HepG2 (cell line): ENCODE results near the gene ITGB2. TPM values are rescaled to one million over a fixed set of nuclear protein-coding genes. Genes with fewer than 3 reads are reported as not detected.

Experiments
- CBX1 ChIP-seq: IDR thresholded peaks from one replicate; pipeline ENCODE4 v1.6.1; 2016; ENCODE audit warnings: antibody characterized with exemption, low read depth
- CBX5 ChIP-seq: sonication (generic); formaldehyde crosslinking; IDR thresholded peaks from 2 replicates; pipeline ENCODE4 v1.4.0; 2020; ENCODE audit warnings: missing genetic modification reagents, borderline replicate concordance
- E2F1 ChIP-seq: sonication (generic); formaldehyde crosslinking; IDR thresholded peaks from 2 replicates; pipeline ENCODE4 v1.5.0; 2020; ENCODE audit warnings: missing genetic modification reagents
- EP300 ChIP-seq, 3 experiments: sonication (generic) in 1 of 3; formaldehyde crosslinking in 1 of 3; IDR thresholded peaks; 2 replicates each; pipeline versions ENCODE4 v1.5.1 to v1.6.1; 2011 to 2020; ENCODE audit warnings: low read depth in 2 of 3, low read length in 2 of 3, borderline replicate concordance in 1 of 3, improper control_type of control experiment in 1 of 3, mild to moderate bottlenecking in 1 of 3, missing genetic modification reagents in 1 of 3, moderate library complexity in 1 of 3
- FOXO4 ChIP-seq: sonication (generic); formaldehyde crosslinking; conservative IDR thresholded peaks from 2 replicates; pipeline ENCODE4 v1.8.1; 2023; ENCODE audit warnings: missing genetic modification reagents
- GATAD1 ChIP-seq: IDR thresholded peaks from 2 replicates; pipeline ENCODE4 v1.6.1; 2016; ENCODE audit warnings: missing genetic modification reagents, missing compliant biosample characterization
- GATAD2A ChIP-seq: IDR thresholded peaks from 2 replicates; pipeline ENCODE4 v1.6.1; 2016
- HMGA1 ChIP-seq: sonication (generic); formaldehyde crosslinking; conservative IDR thresholded peaks from 2 replicates; pipeline ENCODE4 v1.4.0; 2020; ENCODE audit warnings: missing genetic modification reagents
- IKZF5 ChIP-seq: IDR thresholded peaks from 2 replicates; pipeline ENCODE4 v1.6.1; 2018; ENCODE audit warnings: missing genetic modification reagents, mild to moderate bottlenecking, missing compliant biosample characterization
- JUNB ChIP-seq: sonication (generic); formaldehyde crosslinking; IDR thresholded peaks from 2 replicates; pipeline ENCODE4 v1.8.0; 2022; ENCODE audit warnings: missing genetic modification reagents, mild to moderate bottlenecking, borderline replicate concordance
- MYC ChIP-seq: sonication (generic); formaldehyde crosslinking; IDR thresholded peaks from 2 replicates; pipeline ENCODE4 v1.9.0; 2021; ENCODE audit warnings: missing genetic modification reagents, borderline replicate concordance
- ONECUT2 ChIP-seq: sonication (generic); formaldehyde crosslinking; IDR thresholded peaks from 2 replicates; pipeline ENCODE4 v1.4.0; 2020; ENCODE audit warnings: missing genetic modification reagents
- POLR2AphosphoS2 ChIP-seq: IDR thresholded peaks from 2 replicates; pipeline ENCODE4 v1.6.1; 2011; ENCODE audit warnings: low read depth, low read length, improper control_type of control experiment
- PREB ChIP-seq: sonication (generic); formaldehyde crosslinking; IDR thresholded peaks from 2 replicates; pipeline ENCODE4 v1.4.0; 2020; ENCODE audit warnings: missing genetic modification reagents
- SALL2 ChIP-seq: sonication (generic); formaldehyde crosslinking; IDR thresholded peaks from 2 replicates; pipeline ENCODE4 v1.8.1; 2023; ENCODE audit warnings: mild to moderate bottlenecking, missing genetic modification reagents, inconsistent platforms
- SMARCE1 ChIP-seq: fragments of 450-650 bp; IDR thresholded peaks from 2 replicates; pipeline ENCODE4 v1.6.1; 2017; ENCODE audit warnings: borderline replicate concordance
- SOX5 ChIP-seq: IDR thresholded peaks from 2 replicates; pipeline ENCODE4 v1.6.1; 2016; ENCODE audit warnings: borderline replicate concordance
- SRF ChIP-seq: IDR thresholded peaks from 2 replicates; pipeline ENCODE4 v1.6.1; 2011; ENCODE audit warnings: mild to moderate bottlenecking, low read depth, low read length, moderate library complexity
- TEF ChIP-seq: sonication (generic); formaldehyde crosslinking; IDR thresholded peaks from 2 replicates; pipeline ENCODE4 v1.5.0; 2020; ENCODE audit warnings: missing genetic modification reagents
- TRIM22 ChIP-seq: fragments of 450-650 bp; IDR thresholded peaks from 2 replicates; pipeline ENCODE4 v1.6.1; 2017
- ZKSCAN5 ChIP-seq: sonication (generic); formaldehyde crosslinking; IDR thresholded peaks from 2 replicates; pipeline ENCODE4 v1.5.1; 2020; ENCODE audit warnings: mild to moderate bottlenecking, missing genetic modification reagents
- ZNF160 ChIP-seq: sonication (generic); formaldehyde crosslinking; IDR thresholded peaks from 2 replicates; pipeline ENCODE4 v1.8.0; 2022; ENCODE audit warnings: mild to moderate bottlenecking, inconsistent platforms, missing genetic modification reagents
- ZNF768 ChIP-seq: sonication (generic); formaldehyde crosslinking; IDR thresholded peaks from 2 replicates; pipeline ENCODE4 v1.4.0; 2020; ENCODE audit warnings: missing genetic modification reagents
- ZNF781 ChIP-seq: sonication (generic); formaldehyde crosslinking; IDR thresholded peaks from 2 replicates; pipeline ENCODE4 v1.5.1; 2020; ENCODE audit warnings: borderline replicate concordance, mild to moderate bottlenecking, missing genetic modification reagents; ENCODE audit errors: not compliant biosample characterization
- polyA plus RNA-seq, 8 experiments: library from polyadenylated mRNA; depleted of rRNA in 3 of 8; stranded (reverse) in 7 of 8; unstranded in 1 of 8; fragments of >200 nt; fragmentation: Illumina TruSeq in 4 of 8; extraction: Trizol in 4 of 8; gene quantifications; 2 replicates each; pipeline versions ENCODE4 v1.2.1 to v1.2.3, GENCODE V29; 2011 to 2016; ENCODE audit warnings: low read depth in 4 of 8, missing spikeins in 1 of 8, mixed read lengths in 1 of 8; ENCODE audit not compliant: insufficient read depth in 1 of 8
- total RNA-seq, 5 experiments: library from RNA; depleted of rRNA; stranded (reverse); fragments of >200 nt; fragmentation: Illumina TruSeq; extraction: Trizol; gene quantifications; 2 replicates each; pipeline ENCODE4 v1.2.3, GENCODE V29; 2016; ENCODE audit warnings: low read depth in 1 of 5

ITGB2 gene
- total and polyA plus RNA-seq, 2 of the 13 experiments (the other 11 are each of a cell fraction or from before 2014, with no cell fraction given): 4.2 to 18.0 TPM

- TF ChIP-seq HMGA1 (CRISPR knock-in tag) (no peak), GATAD1 (CRISPR knock-in tag) (peak; percentile 97), PREB (no peak), ZKSCAN5 (CRISPR knock-in tag) (no peak), E2F1 (CRISPR knock-in tag) (peak; percentile 46), FOXO4 (CRISPR knock-in tag) (no peak), ZNF768 (peak; percentile 87), ONECUT2 (no peak), SMARCE1 (no peak), GATAD2A (CRISPR knock-in tag) (peak; percentile 31; the same call in 1 of the 2 replicates), EP300 (IDR thresholded peaks at IDR 0.05; ENCODE audit: low read depth in 2 of 2, low read length in 2 of 2) (peak; percentile 45 to 62; a peak in 3 of 4 replicates), EP300 (CRISPR knock-in tag; IDR thresholded peaks at IDR 0.05; ENCODE audit: borderline replicate concordance) (peak; percentile 14; the same call in 1 of the 2 replicates), SALL2 (peak; percentile 69), IKZF5 (peak; percentile 71; the same call in 1 of the 2 replicates), JUNB (no peak; the same call in 1 of the 2 replicates), CBX5 (CRISPR knock-in tag) (0 out of 2 replicates have a peak, but pooled peaks have one; percentile 67), ZNF160 (CRISPR knock-in tag) (peak; percentile 86), ZNF781 (CRISPR knock-in tag) (peak; percentile 86), POLR2AphosphoS2 (no peak), TRIM22 (no peak), CBX1 (peak; percentile 31), SOX5 (CRISPR knock-in tag) (peak; percentile 33; the same call in 1 of the 2 replicates), MYC (peak; percentile 90; the same call in 1 of the 2 replicates), SRF (peak; percentile 75), TEF (CRISPR knock-in tag) (no peak; the same call in 1 of the 2 replicates)
Measured at GRCh38 chr21:44939532-44940115, 18.9 kb upstream of the ITGB2 start, which contains the start of gene SLX9 (continued).
